Upper lobe of left lung (tissue), 4 donors: ENCODE data around the gene DHRS2.

Source experiments
- EP300 ChIP-seq, 4 donors: sonication (generic); formaldehyde crosslinking; IDR thresholded peaks; one replicate each; pipeline ENCODE4 v1.5.1; 2017; ENCODE audit warnings: antibody characterized with exemption in 4 of 4, control low read depth in 2 of 4
- POLR2A ChIP-seq, 4 donors: fragments of 450-650 bp; IDR thresholded peaks; one replicate each; pipeline ENCODE4 v1.5.1; 2016 to 2017; ENCODE audit warnings: antibody characterized with exemption in 4 of 4, mild to moderate bottlenecking in 2 of 4
- POLR2AphosphoS5 ChIP-seq, 2 donors: sonication (generic); formaldehyde crosslinking; IDR thresholded peaks; one replicate each; pipeline ENCODE4 v1.5.1; 2017; ENCODE audit warnings: antibody characterized with exemption in 2 of 2
- TF ChIP-seq, protein P1 (sequence below), 6 experiments: fragments of 450-650 bp in 4 of 6; fragments of 200-600 bp in 2 of 6; sonication (generic) in 2 of 6; IDR thresholded peaks; one replicate each; pipeline ENCODE4 v1.5.1; 2016 to 2019; ENCODE audit warnings: antibody characterized with exemption in 6 of 6

DNA sequence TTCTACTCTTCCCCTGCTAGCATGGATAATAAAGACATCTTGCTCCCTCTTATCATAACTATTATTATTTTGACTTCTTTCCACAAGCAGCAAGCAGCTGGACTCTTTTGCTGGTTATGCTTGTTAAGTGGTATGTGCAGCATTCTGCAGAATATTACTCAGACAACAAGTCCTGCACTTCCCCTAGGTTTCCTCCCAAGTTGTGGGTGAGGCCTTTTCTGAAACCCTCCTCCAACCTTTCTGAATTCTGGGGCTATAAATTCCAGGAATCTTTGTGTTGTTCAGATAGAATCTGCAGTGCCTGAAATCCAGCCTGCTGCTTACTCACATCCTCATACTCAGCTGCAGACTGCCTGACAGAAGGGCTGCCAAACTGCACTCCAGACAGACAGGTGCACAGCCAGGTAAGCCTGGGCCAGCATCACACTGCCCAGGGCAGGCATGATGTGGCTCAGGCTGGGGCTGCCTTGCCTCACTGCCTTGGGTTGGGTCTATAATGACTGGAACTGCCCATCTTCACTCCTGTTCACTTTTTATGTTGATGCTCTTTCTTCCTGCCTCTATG is 6.2 kb upstream of the DHRS2 start:
- TF ChIP-seq, protein P1, sequence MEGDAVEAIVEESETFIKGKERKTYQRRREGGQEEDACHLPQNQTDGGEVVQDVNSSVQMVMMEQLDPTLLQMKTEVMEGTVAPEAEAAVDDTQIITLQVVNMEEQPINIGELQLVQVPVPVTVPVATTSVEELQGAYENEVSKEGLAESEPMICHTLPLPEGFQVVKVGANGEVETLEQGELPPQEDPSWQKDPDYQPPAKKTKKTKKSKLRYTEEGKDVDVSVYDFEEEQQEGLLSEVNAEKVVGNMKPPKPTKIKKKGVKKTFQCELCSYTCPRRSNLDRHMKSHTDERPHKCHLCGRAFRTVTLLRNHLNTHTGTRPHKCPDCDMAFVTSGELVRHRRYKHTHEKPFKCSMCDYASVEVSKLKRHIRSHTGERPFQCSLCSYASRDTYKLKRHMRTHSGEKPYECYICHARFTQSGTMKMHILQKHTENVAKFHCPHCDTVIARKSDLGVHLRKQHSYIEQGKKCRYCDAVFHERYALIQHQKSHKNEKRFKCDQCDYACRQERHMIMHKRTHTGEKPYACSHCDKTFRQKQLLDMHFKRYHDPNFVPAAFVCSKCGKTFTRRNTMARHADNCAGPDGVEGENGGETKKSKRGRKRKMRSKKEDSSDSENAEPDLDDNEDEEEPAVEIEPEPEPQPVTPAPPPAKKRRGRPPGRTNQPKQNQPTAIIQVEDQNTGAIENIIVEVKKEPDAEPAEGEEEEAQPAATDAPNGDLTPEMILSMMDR (IDR thresholded peaks at IDR 0.05): no peak
- no peak for TF ChIP-seq EP300 (IDR thresholded peaks at IDR 0.05)
- no peak for TF ChIP-seq POLR2A (IDR thresholded peaks at IDR 0.05)
- no peak for TF ChIP-seq POLR2AphosphoS5 (IDR thresholded peaks at IDR 0.05)
